Mesenchymal stem cell (in vitro differentiated cells and primary cell): ENCODE data around the gene ZIK1.

Source experiments
- DNase-seq: peaks from one replicate; pipeline ENCODE4 v3.0.0-alpha.2; 2013
- H2AFZ ChIP-seq: one replicate; pipeline ENCODE4 v1.6.1; 2013; ENCODE audit warnings: low read depth, mild to moderate bottlenecking, control low read depth, inconsistent platforms, low read length, moderate library complexity
- H2AK5ac ChIP-seq: 2 replicates; pipeline ENCODE4 v1.6.1; 2013; ENCODE audit warnings: low read length, moderate library complexity, mild to moderate bottlenecking, inconsistent platforms; ENCODE audit not compliant: severe bottlenecking
- H2BK120ac ChIP-seq: one replicate; pipeline ENCODE4 v1.6.1; 2013; ENCODE audit warnings: low read depth, mild to moderate bottlenecking, inconsistent platforms, low read length, moderate library complexity
- H2BK12ac ChIP-seq, 2 experiments: one replicate each; pipeline ENCODE4 v1.6.1; 2013; ENCODE audit warnings: inconsistent platforms in 2 of 2, low read length in 2 of 2, mild to moderate bottlenecking in 2 of 2, moderate library complexity in 2 of 2, control low read depth in 1 of 2
- H2BK15ac ChIP-seq: one replicate; pipeline ENCODE4 v1.6.1; 2013; ENCODE audit warnings: mild to moderate bottlenecking, low read depth, inconsistent platforms; ENCODE audit not compliant: poor library complexity, severe bottlenecking
- H2BK5ac ChIP-seq: 2 replicates; pipeline ENCODE4 v1.6.1; 2013; ENCODE audit warnings: low read depth, mild to moderate bottlenecking, low read length, control low read depth, inconsistent platforms; ENCODE audit not compliant: poor library complexity, severe bottlenecking
- H3K14ac ChIP-seq, 2 experiments: one replicate each; pipeline ENCODE4 v1.6.1; 2013; ENCODE audit warnings: inconsistent platforms in 2 of 2, low read length in 2 of 2, control low read depth in 1 of 2, mild to moderate bottlenecking in 1 of 2, moderate library complexity in 1 of 2
- H3K18ac ChIP-seq, 2 experiments: one replicate each; pipeline ENCODE4 v1.6.1; 2013; ENCODE audit warnings: inconsistent platforms in 2 of 2, low read length in 2 of 2, control low read depth in 1 of 2, low read depth in 1 of 2, mild to moderate bottlenecking in 1 of 2
- H3K23ac ChIP-seq, 2 experiments: one replicate each; pipeline ENCODE4 v1.6.1; 2013; ENCODE audit warnings: inconsistent platforms in 2 of 2, low read length in 2 of 2, mild to moderate bottlenecking in 2 of 2, moderate library complexity in 2 of 2, control low read depth in 1 of 2
- H3K27ac ChIP-seq: 2 replicates; pipeline ENCODE4 v1.5.1; 2013; ENCODE audit warnings: mild to moderate bottlenecking, moderate library complexity, low read length, control low read depth, inconsistent platforms; ENCODE audit not compliant: poor library complexity, severe bottlenecking
- H3K27me3 ChIP-seq, 2 experiments: 2 replicates each; pipeline versions ENCODE4 v1.6.1 to v1.7.0; 2013; ENCODE audit warnings: low read length in 2 of 2, mild to moderate bottlenecking in 2 of 2, moderate library complexity in 2 of 2, control low read depth in 1 of 2, inconsistent platforms in 1 of 2; ENCODE audit not compliant: control insufficient read depth in 1 of 2, insufficient read depth in 1 of 2
- H3K36me3 ChIP-seq, 2 experiments: 2 replicates each; pipeline versions ENCODE4 v1.6.1 to v1.7.0; 2013; ENCODE audit warnings: low read length in 2 of 2, control low read depth in 1 of 2, inconsistent platforms in 1 of 2, low read depth in 1 of 2, mild to moderate bottlenecking in 1 of 2; ENCODE audit not compliant: insufficient read depth in 2 of 2, control insufficient read depth in 1 of 2
- H3K4ac ChIP-seq, 2 experiments: one replicate each; pipeline ENCODE4 v1.6.1; 2013; ENCODE audit warnings: inconsistent platforms in 2 of 2, low read length in 2 of 2, mild to moderate bottlenecking in 2 of 2, moderate library complexity in 2 of 2, control low read depth in 1 of 2, low read depth in 1 of 2
- H3K4me1 ChIP-seq: 2 replicates; pipeline ENCODE4 v1.6.1; 2013; ENCODE audit warnings: low read depth, low read length, control low read depth; ENCODE audit not compliant: control insufficient read depth, insufficient read depth
- H3K4me2 ChIP-seq: 2 replicates; pipeline ENCODE4 v1.6.1; 2013; ENCODE audit warnings: low read length, mild to moderate bottlenecking, inconsistent platforms; ENCODE audit not compliant: poor library complexity, severe bottlenecking
- H3K4me3 ChIP-seq, 2 experiments: 2 replicates each; pipeline versions ENCODE4 v1.5.1 to v1.7.0; 2013; ENCODE audit warnings: low read length in 2 of 2, mild to moderate bottlenecking in 2 of 2, control low read depth in 1 of 2, low read depth in 1 of 2; ENCODE audit not compliant: insufficient read depth in 1 of 2
- H3K79me1 ChIP-seq: replicated peaks from 2 replicates; pipeline ENCODE4 v1.6.1; 2013; ENCODE audit warnings: mild to moderate bottlenecking, control low read depth, low read length, inconsistent platforms; ENCODE audit not compliant: poor library complexity, severe bottlenecking
- H3K9ac ChIP-seq: 2 replicates; pipeline ENCODE4 v1.7.0; 2013; ENCODE audit warnings: mild to moderate bottlenecking, low read length, moderate library complexity
- H3K9me3 ChIP-seq: 2 replicates; pipeline ENCODE4 v1.7.0; 2013; ENCODE audit warnings: mild to moderate bottlenecking, low read length; ENCODE audit not compliant: control insufficient read depth
- H4K8ac ChIP-seq: one replicate; pipeline ENCODE4 v1.6.1; 2013; ENCODE audit warnings: inconsistent platforms, mild to moderate bottlenecking, low read length, moderate library complexity
- H4K91ac ChIP-seq: one replicate; pipeline ENCODE4 v1.6.1; 2013; ENCODE audit warnings: mild to moderate bottlenecking, low read length, inconsistent platforms
- WGBS: methylation state at CpG from one replicate; pipeline ENCODE4 v1.1.7; 2013; ENCODE audit warnings: mixed read lengths; 5-methylcytosine and 5-hydroxymethylcytosine counted together

The ZIK1 gene

GRCh38 chr19:57611113-57611512, 27.2 kb downstream of the ZIK1 start:
- H2BK120ac ChIP-seq = no peak overlapping the region
- peaks cover 2% of the 10 kb centered on the region for H3K4me1 ChIP-seq
- H2BK5ac ChIP-seq = no peak overlapping the region
- H2AFZ ChIP-seq = no peak overlapping the region
- H3K4me3 ChIP-seq = no peak overlapping the region
- no peak overlapping the region for H2AK5ac ChIP-seq
- no peaks in the 10 kb centered on the region for H3K27me3 ChIP-seq
- H3K27ac ChIP-seq = no peak overlapping the region
- DNase-seq = no peak
- no peak overlapping the region for H3K23ac ChIP-seq
- no peak overlapping the region for H3K14ac ChIP-seq
- peaks cover 30% of the 10 kb centered on the region for H3K9me3 ChIP-seq
- no peak overlapping the region for H3K4ac ChIP-seq
- H2BK12ac ChIP-seq = no peak overlapping the region
- H3K4me2 ChIP-seq = no peak overlapping the region
- H3K79me1 ChIP-seq = peaks cover 2% of the 10 kb centered on the region
- no peak overlapping the region for H3K9ac ChIP-seq
- H3K18ac ChIP-seq = no peak overlapping the region
- H4K8ac ChIP-seq = no peak overlapping the region
- H4K91ac ChIP-seq = no peak overlapping the region
- peaks cover 12 to 29% of the 10 kb centered on the region in 2 experiments for H3K36me3 ChIP-seq
- no peak overlapping the region for H2BK15ac ChIP-seq
- 75% methylated on average over 4 of the region's 4 CpGs for WGBS

GRCh38 chr19:57613941-57614743, 30.2 kb downstream of the ZIK1 start, which contains the start of gene ZNF134:
ZNF134 (plus strand) TSS chr19:57614242; CDS start chr19:57619469, 5,227 bp downstream.
- Histone ChIP-seq H3K27ac (no peak within 1 kb of the TSS), H3K27me3 (no peaks in the 10 kb centered on the region), H3K36me3 (peaks cover 32 to 40% of the 10 kb centered on the region in 2 experiments), H3K9me3 (peaks cover 43% of the 10 kb centered on the region), H3K9ac (peak within 1 kb of the TSS; percentile 90), H3K14ac (peak within 1 kb of the TSS; percentile 60 to 97), H3K4me2 (peak within 1 kb of the TSS; percentile 67), H4K91ac (peak within 1 kb of the TSS; percentile 84), H3K18ac (peak within 1 kb of the TSS; percentile 84 to 90), H2AK5ac (no peak within 1 kb of the TSS), H3K23ac (peak within 1 kb of the TSS in 1 of 2 experiments; percentile 9), H2BK120ac (peak within 1 kb of the TSS; percentile 91), H3K4me3 (peak within 1 kb of the TSS; percentile 93 to 98), H2BK12ac (peak within 1 kb of the TSS in 1 of 2 experiments; percentile 14), H3K4me1 (peaks cover 2% of the 10 kb centered on the region), H2BK5ac (peak within 1 kb of the TSS; percentile 59), H3K79me1 (peaks cover 13% of the 10 kb centered on the region), H2BK15ac (no peak within 1 kb of the TSS), H3K4ac (peak within 1 kb of the TSS; percentile 62 to 93), H4K8ac (peak within 1 kb of the TSS; percentile 80), H2AFZ (peak within 1 kb of the TSS; percentile 60)
- DNase-seq = peak; percentile 92
- 3% methylated on average over 49 of the region's 64 CpGs for WGBS

GRCh38 chr19:57615346-57615745, 31.4 kb downstream of the ZIK1 start:
- DNase-seq = no peak
- Histone ChIP-seq H3K18ac (no peak overlapping the region), H3K36me3 (peaks cover 44 to 52% of the 10 kb centered on the region in 2 experiments), H4K91ac (no peak overlapping the region), H3K79me1 (peaks cover 21% of the 10 kb centered on the region), H3K23ac (no peak overlapping the region), H3K4ac (no peak overlapping the region), H3K14ac (no peak overlapping the region), H3K4me3 (peak overlapping the region in 1 of 2 experiments; percentile 93), H3K4me2 (no peak overlapping the region), H2AFZ (no peak overlapping the region), H3K27me3 (no peaks in the 10 kb centered on the region), H2AK5ac (no peak overlapping the region), H3K4me1 (peaks cover 2% of the 10 kb centered on the region), H4K8ac (no peak overlapping the region), H2BK120ac (no peak overlapping the region), H3K27ac (no peak overlapping the region), H3K9me3 (peaks cover 55% of the 10 kb centered on the region), H3K9ac (no peak overlapping the region), H2BK12ac (no peak overlapping the region), H2BK5ac (no peak overlapping the region), H2BK15ac (no peak overlapping the region)
- 100% methylated on average over 3 of the region's 3 CpGs for WGBS

GRCh38 chr19:57620673-57621348, 36.9 kb downstream of the ZIK1 start:
- Histone ChIP-seq H4K8ac (no peak overlapping the region), H3K9ac (no peak overlapping the region), H3K27ac (no peak overlapping the region), H3K4me1 (no peaks in the 10 kb centered on the region), H2BK120ac (no peak overlapping the region), H3K36me3 (peaks cover 70 to 96% of the 10 kb centered on the region in 2 experiments), H3K23ac (no peak overlapping the region), H2BK12ac (no peak overlapping the region), H3K27me3 (no peaks in the 10 kb centered on the region), H3K9me3 (peaks cover 100% of the 10 kb centered on the region), H3K4ac (no peak overlapping the region), H3K4me3 (peak overlapping the region in 1 of 2 experiments; percentile 70), H4K91ac (no peak overlapping the region), H2AK5ac (no peak overlapping the region), H2BK15ac (no peak overlapping the region), H3K4me2 (no peak overlapping the region), H2AFZ (no peak overlapping the region), H3K79me1 (peaks cover 54% of the 10 kb centered on the region), H3K14ac (no peak overlapping the region), H3K18ac (no peak overlapping the region), H2BK5ac (no peak overlapping the region)
- WGBS = 100% methylated on average over 8 of the region's 10 CpGs
- no peak for DNase-seq
